ENCODE measurements around the gene PACRG.
A peak's percentile ranks its signal among the peaks of the same experiment; 100 is the strongest.

Gene PACRG

GRCh38 chr6:163176097-163176496, 448.3 kb downstream of the PACRG start:
- DNase-seq (ENCODE audit: low read depth) = no peak

DNA sequence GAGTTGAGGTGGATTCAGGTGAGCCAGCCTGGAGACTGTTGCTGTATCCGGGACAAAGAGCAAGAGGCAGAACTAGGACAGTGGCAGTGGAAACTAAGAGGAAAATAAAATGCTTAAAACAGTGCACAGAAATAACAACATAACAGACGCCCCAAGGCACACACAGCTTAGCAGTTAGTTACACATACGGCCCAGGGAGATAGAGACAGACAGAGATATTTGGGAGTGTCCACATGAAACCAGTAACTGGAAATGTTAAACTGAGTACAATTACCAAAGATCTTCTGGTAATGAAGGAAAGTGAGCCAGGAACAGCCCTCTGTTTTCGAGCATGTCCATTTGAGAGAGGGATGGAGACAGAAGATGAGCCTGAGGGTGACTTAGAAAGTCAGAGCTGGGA, 449.2 kb downstream of the PACRG start:
- DNase-seq (ENCODE audit: low read depth) = no peak

DNA sequence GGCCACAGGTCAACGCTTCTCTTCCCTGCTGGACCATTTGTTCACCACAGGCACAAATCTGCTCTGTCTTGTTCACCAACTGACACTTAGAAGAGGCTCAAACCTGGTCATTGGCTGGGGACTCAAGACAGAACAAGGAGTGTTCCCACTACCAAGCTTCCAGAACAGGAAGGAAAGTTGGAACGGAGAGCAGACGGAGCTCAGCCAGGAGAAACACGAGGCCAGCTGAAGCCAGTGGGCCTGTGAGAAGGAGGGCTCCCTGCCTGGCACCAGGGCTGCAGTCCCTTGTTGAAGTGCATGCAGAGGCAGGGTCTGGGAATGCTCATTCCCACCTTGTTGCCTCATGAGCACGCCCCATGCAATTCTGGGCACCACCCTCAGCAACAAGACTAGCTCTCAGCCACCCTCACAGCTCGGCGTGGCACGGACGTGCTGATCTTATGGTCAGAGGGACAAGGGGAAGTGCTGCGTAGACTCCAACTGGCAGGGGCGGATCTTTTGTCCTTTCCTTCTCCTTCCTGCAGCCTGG, 450.2 kb downstream of the PACRG start:
- no peak for DNase-seq (ENCODE audit: low read depth)

DNA sequence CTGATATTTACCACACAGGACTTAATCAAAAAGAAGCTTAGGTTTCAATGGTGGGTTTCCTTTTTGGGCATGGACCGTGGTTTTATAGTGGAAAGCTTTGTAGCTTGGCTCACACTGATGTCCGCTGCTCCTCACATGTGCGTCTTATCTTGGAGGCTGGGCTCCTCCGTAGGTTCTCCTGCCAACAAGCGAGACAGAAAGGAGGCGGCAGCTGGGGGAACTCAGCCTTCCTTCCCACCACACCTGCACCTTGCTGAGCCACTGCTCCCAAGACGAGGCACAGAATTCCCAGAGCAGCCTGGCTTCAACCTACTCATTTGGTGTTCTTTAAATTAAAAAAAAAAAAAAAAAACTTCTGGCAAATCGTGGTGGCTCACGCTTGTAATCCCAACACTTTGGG, 451.3 kb downstream of the PACRG start:
- DNase-seq (ENCODE audit: low read depth) = no peak

GRCh38 chr6:163179721-163180120, 451.9 kb downstream of the PACRG start:
- DNase-seq (ENCODE audit: low read depth) = no peak

GRCh38 chr6:163180874-163181541, 453.2 kb downstream of the PACRG start:
- peak; percentile 6 for DNase-seq (ENCODE audit: low read depth)

- no peak for DNase-seq (ENCODE audit: low read depth)
Observed at GRCh38 chr6:163181666-163182180, 453.9 kb downstream of the PACRG start.

- no peak for DNase-seq (ENCODE audit: low read depth)
Observed at GRCh38 chr6:163182696-163183095, 454.9 kb downstream of the PACRG start.

- no peak for DNase-seq (ENCODE audit: low read depth)
Observed at GRCh38 chr6:163183806-163184205, 456.0 kb downstream of the PACRG start.

GRCh38 chr6:163185744-163186143, 458.0 kb downstream of the PACRG start:
- DNase-seq (ENCODE audit: low read depth) = no peak

GRCh38 chr6:163186527-163186926, 458.8 kb downstream of the PACRG start:
- no peak for DNase-seq (ENCODE audit: low read depth)

GRCh38 chr6:163187201-163187600, 459.4 kb downstream of the PACRG start:
- no peak for DNase-seq (ENCODE audit: low read depth)

DNA sequence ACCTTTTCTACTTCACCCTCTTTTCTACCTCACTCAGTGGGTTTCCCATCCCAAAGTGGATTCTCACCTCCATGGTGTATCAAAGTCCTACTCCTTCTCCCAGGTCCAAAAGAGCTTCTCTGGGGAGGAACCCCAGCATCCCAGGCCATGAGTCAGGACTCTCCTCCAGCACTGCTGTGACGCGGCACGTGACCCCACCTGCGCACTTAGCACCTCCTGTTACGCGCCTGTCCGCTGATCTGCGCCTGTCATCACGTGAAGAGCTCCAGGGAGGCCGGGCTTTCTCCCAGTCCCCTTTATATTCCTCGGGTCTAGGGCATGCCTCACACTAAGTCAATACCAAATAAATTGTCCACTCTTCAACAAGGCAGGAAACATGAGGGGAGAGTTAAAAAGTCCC, 459.8 kb downstream of the PACRG start:
- no peak for DNase-seq (ENCODE audit: low read depth)

- no peak for DNase-seq (ENCODE audit: low read depth)
Observed at GRCh38 chr6:163188746-163189145, 461.0 kb downstream of the PACRG start.

DNA sequence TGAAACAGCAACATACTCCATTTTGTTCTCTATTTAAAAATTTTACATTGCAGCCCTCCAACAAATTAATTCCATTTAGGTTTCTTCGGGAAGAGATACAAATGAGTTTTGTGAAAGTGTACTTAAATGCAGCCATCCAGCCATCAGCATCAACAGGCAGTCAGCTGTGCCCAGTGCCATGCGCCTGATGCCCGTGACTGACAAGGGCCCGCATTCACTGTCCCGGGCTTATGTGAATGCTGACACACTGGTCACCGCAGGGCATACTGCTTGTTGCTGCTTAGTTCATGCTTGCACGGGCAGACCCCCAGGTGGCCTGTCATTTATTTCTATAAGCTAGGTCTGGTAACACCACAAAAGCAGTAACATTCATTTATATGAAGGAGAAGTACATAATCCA, 461.8 kb downstream of the PACRG start:
- no peak for DNase-seq (ENCODE audit: low read depth)

DNA sequence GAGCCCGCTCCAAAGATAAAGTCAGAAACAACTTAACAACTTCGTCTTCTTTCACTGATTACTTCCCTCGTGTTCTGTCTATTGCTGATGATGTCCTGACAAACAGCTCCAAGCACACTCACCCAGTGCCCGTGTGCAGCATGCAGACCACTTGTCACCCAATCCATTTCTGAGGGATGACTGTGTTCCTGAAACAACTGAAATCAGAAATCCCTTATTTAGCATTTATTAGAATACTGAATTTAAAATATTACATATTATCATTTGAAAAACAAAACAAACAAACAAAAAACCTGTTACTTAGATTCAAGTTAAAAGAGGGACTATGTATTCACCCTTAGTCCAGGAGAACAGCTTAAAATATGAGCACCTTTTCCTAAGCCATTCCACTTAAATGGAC, 463.0 kb downstream of the PACRG start:
- no peak for DNase-seq (ENCODE audit: low read depth)

- no peak for DNase-seq (ENCODE audit: low read depth)
Observed at GRCh38 chr6:163191704-163192537, 464.1 kb downstream of the PACRG start.

DNA sequence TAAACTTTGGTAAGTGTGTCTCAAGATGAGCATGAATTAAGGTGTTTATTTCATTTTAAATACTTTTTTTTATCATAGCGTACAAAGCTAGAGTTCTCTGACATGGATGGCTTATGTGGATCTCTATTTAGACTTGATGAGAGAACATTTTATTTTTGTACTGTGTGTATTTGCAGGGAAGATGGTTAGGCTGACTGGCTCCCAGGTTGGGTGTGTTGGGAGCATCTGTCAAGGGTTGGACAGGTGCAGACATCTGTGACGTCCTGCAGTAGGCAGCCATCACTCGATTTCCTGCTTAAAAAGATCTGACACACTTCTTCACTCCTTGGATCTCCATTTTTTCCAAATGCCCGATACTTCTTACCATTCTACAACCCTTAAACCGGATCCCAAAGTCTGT, 464.8 kb downstream of the PACRG start:
- DNase-seq (ENCODE audit: low read depth) = no peak

GRCh38 chr6:163193326-163193725, 465.6 kb downstream of the PACRG start:
- no peak for DNase-seq (ENCODE audit: low read depth)

- DNase-seq (ENCODE audit: low read depth) = no peak
Observed at GRCh38 chr6:163195721-163196691, 468.2 kb downstream of the PACRG start.

- DNase-seq (ENCODE audit: low read depth) = no peak
Observed at GRCh38 chr6:163197839-163198238, 470.1 kb downstream of the PACRG start.

GRCh38 chr6:163198396-163198795, 470.6 kb downstream of the PACRG start:
- no peak for DNase-seq (ENCODE audit: low read depth)
